ENCODE data around the gene CALML5.

Gene CALML5

GRCh38 chr10:5518143-5518542 lies 18.8 kb upstream of the CALML5 start:
- TF ChIP-seq CTCF (IDR thresholded peaks at IDR 0.05; ENCODE audit: low read depth, low read length): no peak
- H3K4me3 ChIP-seq (ENCODE audit: low read depth, low read length): no peak overlapping the region
- no peak for DNase-seq (ENCODE audit: low read depth, low spot score)
- in situ Hi-C loops (cut with HindIII; ENCODE audit: low sequenced_read_pairs): no loop called here

- in situ Hi-C loops (cut with HindIII; ENCODE audit: low sequenced_read_pairs): no loop called here
- no peak for TF ChIP-seq CTCF (IDR thresholded peaks at IDR 0.05; ENCODE audit: low read depth, low read length)
- H3K4me3 ChIP-seq (ENCODE audit: low read depth, low read length): no peak overlapping the region
- no peak for DNase-seq (ENCODE audit: low read depth, low spot score)
Observed at GRCh38 chr10:5517546-5517945, 18.2 kb upstream of the CALML5 start.

- H3K4me3 ChIP-seq (ENCODE audit: low read depth, low read length): no peak overlapping the region
- TF ChIP-seq CTCF (IDR thresholded peaks at IDR 0.05; ENCODE audit: low read depth, low read length): no peak
- in situ Hi-C loops (cut with HindIII; ENCODE audit: low sequenced_read_pairs): no loop called here
- DNase-seq (ENCODE audit: low read depth, low spot score): no peak
Observed at GRCh38 chr10:5515948-5516761, 16.8 kb upstream of the CALML5 start.

GRCh38 chr10:5514226-5514850 lies 15.0 kb upstream of the CALML5 start:
- no peak for DNase-seq (ENCODE audit: low read depth, low spot score)
- in situ Hi-C loops (cut with HindIII; ENCODE audit: low sequenced_read_pairs): no loop called here
- TF ChIP-seq CTCF (IDR thresholded peaks at IDR 0.05; ENCODE audit: low read depth, low read length): no peak
- no peak overlapping the region for H3K4me3 ChIP-seq (ENCODE audit: low read depth, low read length)

- H3K4me3 ChIP-seq (ENCODE audit: low read depth, low read length): no peak overlapping the region
- in situ Hi-C loops (cut with HindIII; ENCODE audit: low sequenced_read_pairs): no loop called here
- no peak for TF ChIP-seq CTCF (IDR thresholded peaks at IDR 0.05; ENCODE audit: low read depth, low read length)
- no peak for DNase-seq (ENCODE audit: low read depth, low spot score)
Observed at GRCh38 chr10:5512881-5513612, 13.7 kb upstream of the CALML5 start.

GRCh38 chr10:5512331-5512730 lies 13.0 kb upstream of the CALML5 start:
- no peak for TF ChIP-seq CTCF (IDR thresholded peaks at IDR 0.05; ENCODE audit: low read depth, low read length)
- in situ Hi-C loops (cut with HindIII; ENCODE audit: low sequenced_read_pairs): no loop called here
- no peak overlapping the region for H3K4me3 ChIP-seq (ENCODE audit: low read depth, low read length)
- no peak for DNase-seq (ENCODE audit: low read depth, low spot score)
